Loucy (cell line): ENCODE results near the gene ABHD15.

Source experiments
- CTCF ChIP-seq: fragments of 200-600 bp; sonication (generic); conservative IDR thresholded peaks from 2 replicates; pipeline ENCODE4 v1.5.1; 2014; ENCODE audit warnings: mild to moderate bottlenecking, antibody characterized with exemption, low read length
- EZH2phosphoT487 ChIP-seq: fragments of 200-600 bp; IDR thresholded peaks from 2 replicates; pipeline ENCODE4 v1.6.1; 2018; ENCODE audit warnings: antibody characterized with exemption, mild to moderate bottlenecking, moderate library complexity, borderline replicate concordance

DNA sequence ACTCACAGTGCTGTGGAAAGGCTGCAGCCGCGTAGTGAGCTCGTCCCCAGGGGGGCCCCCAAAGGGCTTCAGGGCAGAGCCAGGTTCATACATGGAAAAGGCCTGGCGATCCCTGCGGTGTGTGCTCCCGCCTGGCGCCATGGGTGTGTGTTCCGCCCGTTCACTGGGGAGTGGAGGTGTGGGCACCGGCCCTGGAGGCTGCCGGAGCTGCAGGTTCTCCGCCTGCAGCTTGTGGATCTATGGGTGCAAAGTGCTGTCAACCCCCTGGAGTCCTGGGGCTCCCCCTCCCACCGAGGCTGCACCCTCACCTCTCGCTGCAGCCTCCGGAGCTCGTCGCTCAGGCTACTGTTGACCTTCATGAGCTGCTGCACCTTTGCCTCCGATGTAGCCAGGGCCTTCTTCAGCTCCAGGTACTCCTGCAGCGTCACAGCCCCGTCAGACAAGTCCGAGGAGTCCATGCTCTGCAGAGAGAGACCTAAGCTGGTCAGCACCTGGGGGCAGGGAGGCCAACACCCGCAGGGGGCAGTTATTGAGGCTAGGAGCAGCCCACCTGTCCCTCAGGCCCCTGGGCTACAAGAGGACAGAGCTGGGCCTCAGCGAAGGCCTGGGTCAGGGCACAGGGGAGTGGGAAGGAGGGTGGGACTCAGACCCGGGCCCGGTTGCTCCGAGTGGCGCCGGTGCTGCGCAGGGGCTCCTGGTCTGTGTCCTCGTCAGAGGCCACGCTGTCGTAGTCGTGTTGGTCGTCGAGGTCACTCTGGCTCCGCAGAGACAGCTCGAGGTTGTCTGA lies 9.6 kb upstream of the ABHD15 start:
- no peak for TF ChIP-seq CTCF
- TF ChIP-seq EZH2phosphoT487 = no peak
